Hypothalamus (tissue), 51 donors: ENCODE data around the gene KRTAP10-11.

Experiments
- DNase-seq, 51 donors: peaks; one replicate each; lab custom pipeline; 2025; lab: John Stamatoyannopoulos, UW

KRTAP10-11 gene

GRCh38 chr21:44692798-44693512 lies 46.7 kb downstream of the KRTAP10-11 start:
- DNase-seq: no peak

GRCh38 chr21:44694776-44695175 lies 48.6 kb downstream of the KRTAP10-11 start:
- DNase-seq: no peak

GRCh38 chr21:44695184-44695583 lies 49.0 kb downstream of the KRTAP10-11 start:
- no peak for DNase-seq

- no peak for DNase-seq
These were observed 49.4 kb downstream of the KRTAP10-11 start for GRCh38 chr21:44695641-44696040.

GRCh38 chr21:44696572-44696971 lies 50.4 kb downstream of the KRTAP10-11 start:
- no peak for DNase-seq
